T-helper 9 cell (primary cell): ENCODE results near the gene SYNGAP1.
A peak's percentile ranks its signal among the peaks of the same experiment; 100 is the strongest.

ENCODE experiments used
- DNase-seq: peaks from one replicate; pipeline ENCODE4 v3.0.0-alpha.2; 2020

SYNGAP1 gene

DNA sequence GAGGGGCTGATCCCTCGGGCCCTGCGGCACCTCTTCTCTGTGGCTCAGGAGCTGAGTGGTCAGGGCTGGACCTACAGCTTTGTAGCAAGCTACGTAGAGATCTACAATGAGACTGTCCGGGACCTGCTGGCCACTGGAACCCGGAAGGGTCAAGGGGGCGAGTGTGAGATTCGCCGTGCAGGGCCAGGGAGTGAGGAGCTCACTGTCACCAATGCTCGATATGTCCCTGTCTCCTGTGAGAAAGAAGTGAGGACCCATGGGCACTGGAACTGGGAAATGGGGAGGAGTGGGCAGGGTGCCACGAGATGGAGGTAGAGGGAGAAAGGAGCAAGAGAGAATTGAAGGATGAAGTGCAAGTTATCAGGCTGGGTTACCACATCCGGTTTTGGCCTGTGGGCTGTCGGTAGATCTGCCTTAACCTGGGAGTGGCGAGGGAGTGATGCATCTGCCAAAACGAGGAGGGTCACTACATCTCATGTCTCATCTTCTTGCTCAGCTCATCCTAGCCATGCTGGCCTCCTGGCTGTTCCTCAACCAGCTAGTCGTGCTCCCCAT is 14.4 kb upstream of the SYNGAP1 start:
- DNase-seq, result no peak

DNA sequence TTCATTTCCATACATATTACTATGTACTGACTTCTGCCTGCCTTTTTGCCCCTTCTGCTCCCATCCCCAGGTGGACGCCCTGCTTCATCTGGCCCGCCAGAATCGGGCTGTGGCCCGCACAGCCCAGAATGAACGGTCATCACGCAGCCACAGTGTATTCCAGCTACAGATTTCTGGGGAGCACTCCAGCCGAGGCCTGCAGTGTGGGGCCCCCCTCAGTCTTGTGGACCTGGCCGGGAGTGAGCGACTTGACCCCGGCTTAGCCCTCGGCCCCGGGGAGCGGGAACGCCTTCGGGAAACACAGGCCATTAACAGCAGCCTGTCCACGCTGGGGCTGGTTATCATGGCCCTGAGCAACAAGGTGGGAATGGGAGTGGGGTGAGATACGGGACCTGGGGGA is 13.7 kb upstream of the SYNGAP1 start:
- no peak for DNase-seq

DNA sequence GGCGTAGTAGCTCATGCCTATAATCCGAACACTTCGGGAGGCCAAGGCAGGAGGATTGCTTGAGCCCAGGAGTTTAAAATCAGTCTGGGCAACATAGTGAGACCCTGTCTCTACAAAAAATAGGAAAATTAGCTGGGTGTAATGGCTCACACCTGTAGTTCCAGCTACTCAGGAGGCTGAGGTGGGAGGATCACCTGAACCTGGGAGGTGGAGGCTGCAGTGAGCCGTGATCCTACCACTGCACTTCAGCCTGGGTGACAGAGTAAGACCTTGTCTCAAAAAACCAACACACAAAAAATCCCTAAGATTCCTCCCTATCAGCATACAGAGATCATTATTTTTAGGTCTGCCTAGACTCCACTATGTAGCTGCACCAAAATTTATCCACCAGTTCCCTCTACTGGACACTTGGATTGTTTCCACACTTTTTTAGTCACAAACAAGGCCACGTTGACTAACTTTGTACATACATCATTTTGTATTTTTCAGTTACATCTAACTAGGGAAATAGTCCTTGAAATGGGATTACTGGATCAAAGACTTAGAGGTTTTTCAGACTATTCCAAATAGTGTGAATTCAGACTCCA is 12.6 kb upstream of the SYNGAP1 start:
- DNase-seq, result no peak

DNA sequence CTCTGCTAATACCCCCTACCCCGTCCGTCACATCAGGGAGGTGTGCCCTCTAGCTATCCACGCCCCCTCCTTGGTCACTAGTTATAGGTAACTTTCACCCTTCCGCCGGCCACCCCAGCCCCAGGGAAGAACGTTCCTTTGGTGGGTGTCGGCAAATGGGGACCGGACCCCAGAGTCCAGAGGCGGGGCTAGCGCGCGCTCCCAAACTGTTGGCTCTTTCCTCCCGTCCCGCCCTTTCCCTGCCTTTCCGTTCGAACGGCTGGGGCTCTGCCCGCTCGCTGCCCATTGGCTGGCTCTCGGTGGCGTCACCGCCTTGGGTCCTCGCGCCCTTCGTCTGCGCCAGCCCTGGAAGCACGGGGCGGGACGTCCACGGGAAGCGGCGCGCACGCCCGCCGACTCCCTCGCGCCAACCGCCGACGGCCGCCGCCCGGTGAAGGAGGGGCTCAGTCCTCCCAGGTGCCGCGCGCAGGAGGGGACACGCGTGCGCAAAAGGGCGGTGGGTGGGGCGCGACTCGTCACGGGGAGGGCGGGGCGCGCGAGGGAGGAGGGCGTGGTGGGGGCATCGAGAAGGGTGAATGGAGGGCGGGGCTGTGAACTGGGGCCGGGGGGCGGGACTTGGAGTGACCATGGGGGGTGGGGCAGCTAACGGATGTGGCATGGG is 9.7 kb upstream of the SYNGAP1 start:
- peak; percentile 97 for DNase-seq

DNA sequence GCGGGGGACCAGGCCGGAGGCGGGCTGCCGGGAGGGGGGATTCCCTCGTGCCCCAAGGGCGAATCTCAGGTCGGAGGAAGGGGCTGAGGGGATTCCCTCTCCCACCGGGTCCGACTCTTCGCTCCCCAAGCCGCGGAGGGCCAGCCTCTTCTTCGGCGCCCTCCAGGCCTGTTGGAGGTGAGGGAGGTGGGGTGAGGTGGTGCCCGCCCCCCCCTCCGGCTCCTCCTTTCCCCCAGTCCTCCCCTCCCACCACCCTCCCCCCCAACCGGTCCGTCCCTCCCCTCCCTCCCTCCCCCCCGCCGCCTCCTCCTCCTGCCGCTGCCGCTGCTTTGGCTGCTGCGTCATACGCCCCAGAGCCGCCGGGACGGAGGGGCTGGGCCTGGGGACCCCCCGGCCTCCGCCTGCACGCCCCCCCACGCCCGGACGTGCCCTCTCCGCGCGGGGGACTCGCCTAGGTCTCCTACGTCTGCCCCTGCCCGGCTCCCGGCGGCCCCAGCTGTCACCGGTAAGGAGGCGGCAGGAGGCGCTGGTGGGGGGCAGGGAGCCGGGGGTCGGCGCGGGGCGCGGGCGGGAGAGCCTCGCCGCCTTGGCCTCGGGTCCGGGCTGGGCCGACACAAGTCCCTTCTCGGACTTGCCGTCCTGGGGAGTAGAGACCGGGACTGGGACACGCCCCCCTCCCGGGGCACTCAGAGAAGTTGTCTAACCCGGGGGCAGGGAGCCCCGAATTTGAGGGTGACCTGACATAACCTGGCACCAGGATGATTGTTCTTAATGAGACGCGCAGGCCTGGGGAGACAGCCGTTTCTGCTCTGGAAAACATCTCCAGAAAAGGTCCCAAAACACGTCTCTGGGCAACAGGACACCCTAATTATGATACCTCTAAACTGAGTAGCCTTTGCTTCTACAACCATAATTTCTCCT is 8.9 kb upstream of the SYNGAP1 start, which contains the start of gene PHF1:
Gene PHF1 (plus strand): TSS at position 304 of the 921 bp plus-strand sequence. CDS start 1,250 bp downstream, outside the sequence.
- no peak for DNase-seq

DNA sequence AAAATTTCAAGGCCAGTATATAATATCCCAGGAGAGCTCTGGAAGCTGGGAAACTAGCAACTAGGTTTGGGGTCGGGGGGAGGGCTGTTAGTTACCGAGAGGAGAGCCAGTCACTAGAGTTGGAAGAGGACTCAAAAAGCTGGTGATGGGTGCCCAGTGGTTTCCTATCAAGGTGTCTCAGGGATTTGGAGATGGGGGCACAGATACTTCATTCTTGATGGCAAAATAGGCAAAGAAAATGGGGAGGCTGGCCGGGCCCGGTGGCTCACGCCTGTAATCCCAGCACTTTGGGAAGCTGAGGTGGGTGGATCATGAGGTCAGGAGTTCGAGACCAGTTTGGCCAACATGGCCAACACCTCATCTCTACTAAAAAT is 8.2 kb upstream of the SYNGAP1 start:
- no peak for DNase-seq

DNA sequence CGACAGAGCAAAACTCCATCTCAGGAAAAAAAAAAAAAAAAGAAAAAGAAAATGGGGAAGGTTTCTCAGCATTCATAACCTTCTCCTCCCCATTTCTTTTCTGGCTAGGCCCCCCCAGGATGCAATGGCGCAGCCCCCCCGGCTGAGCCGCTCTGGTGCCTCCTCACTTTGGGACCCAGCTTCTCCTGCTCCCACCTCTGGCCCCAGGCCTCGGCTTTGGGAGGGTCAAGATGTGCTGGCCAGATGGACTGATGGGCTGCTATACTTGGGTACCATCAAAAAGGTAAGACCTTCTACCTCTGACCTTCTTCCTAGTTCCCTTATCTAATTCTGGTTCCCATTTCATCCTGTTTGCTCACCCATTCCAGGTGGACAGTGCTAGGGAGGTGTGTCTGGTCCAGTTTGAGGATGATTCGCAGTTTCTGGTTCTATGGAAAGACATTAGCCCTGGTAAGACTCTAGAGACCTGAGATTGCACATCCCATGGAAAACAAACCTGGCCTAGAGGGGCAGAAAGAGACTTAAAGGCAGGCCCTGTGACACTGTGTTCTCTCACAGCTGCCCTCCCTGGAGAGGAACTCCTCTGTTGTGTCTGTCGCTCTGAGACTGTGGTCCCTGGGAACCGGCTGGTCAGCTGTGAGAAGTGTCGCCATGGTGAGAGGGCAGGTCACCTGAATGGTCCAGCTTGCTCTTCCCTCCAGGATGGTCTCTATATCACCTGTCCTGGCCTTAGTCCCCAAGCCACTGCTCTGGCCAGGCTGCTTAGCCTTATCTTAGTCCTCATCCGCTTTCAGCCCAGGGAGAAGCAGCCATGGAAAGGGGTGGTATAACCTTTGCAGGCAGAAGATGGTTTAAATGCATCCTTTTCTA is 7.5 kb upstream of the SYNGAP1 start:
- DNase-seq, result no peak

DNA sequence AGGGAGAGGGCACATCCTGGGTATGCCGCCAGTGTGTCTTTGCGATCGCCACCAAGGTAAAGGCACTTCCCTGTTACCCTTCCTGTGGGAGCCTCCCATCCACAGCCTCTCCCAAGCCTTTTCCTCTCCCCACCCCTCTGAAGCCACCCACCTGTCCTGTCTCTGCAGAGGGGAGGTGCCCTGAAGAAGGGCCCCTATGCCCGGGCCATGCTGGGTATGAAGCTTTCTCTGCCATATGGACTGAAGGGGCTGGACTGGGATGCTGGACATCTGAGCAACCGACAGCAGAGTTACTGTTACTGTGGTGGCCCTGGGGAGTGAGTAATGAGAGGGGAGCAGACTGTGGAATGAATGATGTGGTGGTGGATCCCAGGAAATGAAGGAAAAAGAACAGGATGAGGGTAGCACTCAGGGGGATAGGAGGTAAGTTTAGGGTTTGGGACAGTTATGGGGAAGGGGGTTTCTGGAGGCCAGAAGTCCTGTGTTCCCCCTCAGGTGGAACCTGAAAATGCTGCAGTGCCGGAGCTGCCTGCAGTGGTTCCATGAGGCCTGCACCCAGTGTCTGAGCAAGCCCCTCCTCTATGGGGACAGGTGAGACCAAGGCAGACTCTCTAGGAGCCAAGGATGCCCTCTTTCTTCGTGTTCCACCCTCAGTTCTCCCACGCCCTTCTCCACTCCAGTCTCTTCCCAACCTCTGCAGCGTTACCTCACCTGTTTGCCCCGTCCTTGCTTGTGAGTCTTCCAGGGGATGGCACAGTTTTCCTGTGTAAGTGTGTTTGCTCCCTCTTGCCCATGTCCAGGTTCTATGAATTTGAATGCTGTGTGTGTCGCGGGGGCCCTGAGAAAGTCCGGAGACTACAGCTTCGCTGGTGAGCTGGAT is 6.4 kb upstream of the SYNGAP1 start:
- DNase-seq, result no peak

DNA sequence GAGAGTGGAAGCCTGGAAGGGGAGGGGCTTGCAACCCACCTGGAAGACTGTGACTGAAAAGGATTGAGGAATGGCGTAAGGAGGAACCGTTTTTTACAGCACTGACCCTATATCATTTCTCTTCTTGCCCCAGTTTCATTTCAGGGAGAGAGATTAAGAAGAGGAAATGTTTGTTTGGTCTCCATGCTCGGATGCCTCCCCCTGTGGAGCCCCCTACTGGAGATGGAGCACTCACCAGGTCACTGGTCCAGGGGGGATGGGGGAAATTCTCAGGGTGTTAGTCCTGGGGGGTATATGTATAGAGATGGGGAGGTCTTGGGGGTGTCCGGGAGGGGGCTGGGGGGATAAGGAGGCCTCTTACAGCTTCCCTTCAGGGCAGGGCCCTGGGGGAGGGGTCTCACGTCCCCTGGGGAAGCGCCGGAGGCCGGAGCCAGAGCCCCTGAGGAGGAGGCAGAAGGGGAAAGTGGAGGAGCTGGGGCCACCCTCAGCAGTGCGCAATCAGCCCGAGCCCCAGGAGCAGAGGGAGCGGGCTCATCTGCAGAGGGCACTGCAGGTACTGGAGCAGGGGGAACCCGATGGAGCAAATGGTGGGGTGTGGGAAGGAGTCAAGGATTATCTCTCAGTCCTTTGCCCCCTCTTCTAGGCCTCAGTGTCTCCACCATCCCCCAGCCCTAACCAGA is 5.1 kb upstream of the SYNGAP1 start:
- no peak for DNase-seq

DNA sequence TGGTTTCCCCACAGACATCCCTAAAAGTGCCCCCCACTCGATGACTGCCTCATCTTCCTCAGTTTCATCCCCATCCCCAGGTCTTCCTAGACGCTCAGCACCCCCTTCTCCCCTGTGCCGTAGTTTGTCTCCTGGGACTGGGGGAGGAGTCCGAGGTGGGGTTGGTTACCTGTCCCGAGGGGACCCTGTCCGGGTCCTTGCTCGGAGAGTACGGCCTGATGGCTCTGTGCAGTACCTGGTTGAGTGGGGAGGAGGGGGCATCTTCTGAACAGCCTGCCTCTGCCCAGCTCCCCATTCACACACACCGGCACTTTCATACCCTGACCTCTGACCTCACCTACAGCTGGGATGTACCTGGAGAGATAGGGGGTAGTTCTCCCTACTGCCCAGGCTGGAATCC is 4.0 kb upstream of the SYNGAP1 start:
- DNase-seq, result no peak

DNA sequence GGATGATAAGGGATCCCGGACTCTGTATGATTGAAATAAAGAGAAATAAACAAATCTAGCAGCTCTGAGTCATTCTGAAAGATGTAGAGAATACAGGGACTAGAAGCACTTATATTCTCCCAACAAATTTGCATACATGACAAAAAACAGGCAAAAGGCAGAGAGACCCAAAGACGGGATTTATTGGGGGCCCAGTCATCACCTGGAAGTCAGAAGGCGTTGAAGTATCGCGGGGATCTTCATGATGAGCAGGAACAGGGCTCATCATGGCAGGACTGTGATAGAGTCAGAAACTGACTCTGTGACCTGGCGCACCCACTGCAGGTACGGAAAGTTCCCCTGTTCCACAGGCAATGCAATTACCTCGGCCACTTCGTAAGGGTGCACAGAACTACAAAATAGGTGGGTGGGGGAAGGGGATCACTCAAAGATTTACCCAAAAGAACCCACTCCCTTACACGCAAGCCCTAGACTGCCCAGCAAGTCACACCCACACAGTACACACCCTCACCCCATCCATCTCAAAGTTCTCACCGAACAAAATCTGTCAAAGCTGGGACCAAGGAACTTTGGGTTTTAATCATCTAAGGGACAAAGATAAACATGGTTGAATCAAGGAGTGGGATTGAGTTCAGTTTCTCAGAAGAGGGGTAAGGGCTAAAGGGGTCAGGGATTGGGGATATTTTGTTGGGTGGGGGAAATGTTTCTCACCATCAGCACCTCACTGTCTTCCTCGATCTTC is 3.3 kb upstream of the SYNGAP1 start:
- DNase-seq, result no peak

DNA sequence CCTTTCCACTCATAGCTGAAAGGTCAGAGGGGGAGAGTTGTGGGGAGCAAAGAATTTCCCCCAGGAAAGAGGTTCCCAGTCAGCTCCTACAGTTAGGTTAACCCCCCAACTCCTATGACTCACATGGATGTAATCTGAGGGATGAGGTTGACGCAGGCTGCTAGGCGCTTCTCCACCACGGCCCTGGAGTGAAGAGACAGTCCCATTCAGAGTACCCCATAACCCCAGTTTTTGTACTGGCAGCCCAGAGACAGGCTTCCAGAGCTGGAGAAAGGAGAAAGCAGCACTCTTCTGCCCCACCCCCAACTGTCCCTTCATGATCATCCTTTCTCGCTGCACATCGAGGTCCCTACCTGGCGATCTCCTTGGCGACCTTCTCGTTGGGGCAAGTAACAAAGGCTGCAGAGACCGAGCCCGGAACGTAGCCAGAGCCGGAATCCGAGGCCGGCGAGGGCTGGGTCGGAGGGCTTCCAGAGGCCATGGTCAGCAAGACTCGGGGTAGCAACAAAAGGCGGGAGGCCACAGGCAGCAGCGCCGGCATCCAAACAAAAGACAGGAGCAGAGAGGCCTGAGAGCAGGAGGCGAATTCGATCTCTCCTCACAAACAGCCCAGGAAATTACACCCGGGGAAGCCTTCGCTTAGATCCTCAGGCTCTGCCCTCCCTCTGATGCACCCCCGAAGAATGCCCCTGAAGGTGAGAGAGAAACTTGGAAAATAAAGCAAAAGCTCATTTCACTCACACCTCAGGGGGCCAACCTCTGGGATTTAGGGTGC is 2.5 kb upstream of the SYNGAP1 start:
- no peak for DNase-seq

DNA sequence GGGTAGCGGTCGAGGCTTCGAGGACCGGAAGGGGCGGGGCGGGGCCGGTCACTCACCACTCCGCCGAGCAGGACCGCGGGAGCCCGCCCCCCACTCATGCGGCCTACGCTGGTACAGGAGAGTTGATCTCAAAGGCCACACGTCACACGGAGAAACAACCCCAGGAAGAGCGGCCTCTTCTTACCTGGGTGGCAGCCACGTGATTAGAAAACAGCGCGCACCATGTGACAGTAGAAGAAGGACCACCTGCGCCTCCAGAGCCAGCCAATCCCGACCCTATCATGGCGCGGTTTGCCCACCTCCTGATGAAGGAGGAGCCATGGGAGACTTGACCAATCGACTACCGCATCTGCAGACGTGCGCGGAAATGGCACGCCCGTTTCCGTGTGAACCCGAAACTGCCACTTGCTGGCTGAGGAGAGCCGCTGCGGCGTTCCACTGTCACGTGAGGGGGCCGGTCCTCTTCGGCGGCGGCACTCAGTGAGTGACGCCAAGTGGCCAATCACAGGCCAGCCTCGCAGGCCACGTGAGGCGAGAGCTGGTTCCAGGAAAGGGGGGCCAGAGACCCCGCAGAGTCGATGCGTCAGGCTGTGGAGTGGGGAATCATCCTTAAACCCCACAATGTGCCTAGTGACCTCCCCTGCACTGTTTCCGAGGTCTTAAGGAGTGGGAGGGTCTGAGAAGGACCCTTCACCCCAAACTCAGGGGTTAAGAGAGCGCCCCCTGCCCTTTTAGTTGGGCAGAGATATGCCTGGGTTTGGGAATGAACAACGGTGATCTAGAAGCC is 1.8 kb upstream of the SYNGAP1 start, which contains the start of gene CUTA:
Gene CUTA (minus strand): TSS at position 205 of the 787 bp plus-strand sequence. CDS start 107 bp downstream, at position 98.
- DNase-seq, result peak; percentile 97

DNA sequence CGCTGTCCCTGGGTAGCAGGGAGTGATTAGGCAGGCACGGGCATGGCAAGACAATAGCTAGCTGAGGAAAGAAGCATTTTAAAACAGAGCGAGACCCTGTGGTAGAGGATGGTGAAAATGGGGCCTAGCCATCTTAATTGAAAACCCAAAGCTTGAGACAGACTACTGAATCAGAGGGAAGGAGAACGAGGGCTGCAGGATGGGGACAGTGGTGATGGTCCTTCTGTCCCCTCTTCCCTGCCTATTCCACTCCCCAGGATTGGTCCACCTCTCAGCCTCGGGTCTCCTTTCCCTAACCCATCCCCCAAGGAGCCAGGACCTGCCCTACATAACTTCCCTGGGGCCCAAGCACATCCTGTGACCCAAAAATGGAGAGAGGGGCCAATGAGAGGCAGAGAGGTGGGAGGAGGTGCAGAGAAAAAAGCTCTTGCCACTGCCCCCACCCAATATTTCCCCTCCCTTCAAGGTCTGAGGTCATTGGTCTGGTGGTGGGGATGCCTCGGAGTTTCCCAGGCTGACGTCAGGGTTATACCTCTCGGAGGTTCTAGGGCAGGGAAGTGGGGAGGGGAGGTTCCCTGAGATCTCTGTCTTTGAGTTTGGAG is 1.1 kb upstream of the SYNGAP1 start:
- DNase-seq, result peak; percentile 57

DNA sequence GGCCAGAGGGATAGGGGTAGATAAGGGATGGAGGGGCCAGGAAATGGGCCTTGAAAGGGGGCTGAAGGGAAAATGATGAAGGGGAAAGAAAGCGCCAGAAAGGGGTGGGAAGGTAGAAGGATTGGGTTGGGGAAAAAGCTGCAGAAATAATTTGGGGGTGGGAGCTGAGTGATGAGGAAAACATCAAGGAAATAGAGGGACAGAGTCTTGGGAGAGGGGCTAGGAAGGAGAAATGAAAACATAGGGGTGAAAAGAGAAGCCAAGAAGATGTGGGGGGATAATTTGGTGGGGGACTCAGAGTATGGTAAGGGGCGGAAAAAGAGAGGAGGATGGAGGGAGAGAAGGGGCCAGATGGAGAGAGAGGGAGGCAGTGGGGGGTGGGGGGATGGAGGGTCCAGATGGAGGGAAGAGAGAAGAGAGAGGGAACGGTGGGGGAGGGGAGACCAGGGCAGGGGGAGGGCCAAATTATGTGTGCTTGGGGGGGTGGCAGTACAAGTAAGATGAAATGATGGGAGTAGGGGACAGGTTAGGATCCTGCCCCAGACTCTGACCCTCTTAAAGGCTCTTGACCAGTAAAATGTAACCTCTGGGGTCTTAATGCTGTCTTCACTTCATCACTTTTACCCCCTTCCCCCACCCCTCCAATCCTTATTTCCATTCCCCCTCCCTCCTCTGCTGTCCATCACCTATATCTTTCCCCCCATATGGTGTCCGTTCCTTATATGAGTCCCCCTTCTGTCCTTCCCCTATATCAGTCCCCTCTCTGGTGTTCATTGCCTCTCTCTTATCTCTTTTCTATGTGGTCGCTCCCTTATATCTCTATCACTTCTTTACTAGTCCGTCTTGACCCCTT is 852 bp downstream of the SYNGAP1 start:
- no peak for DNase-seq

DNA sequence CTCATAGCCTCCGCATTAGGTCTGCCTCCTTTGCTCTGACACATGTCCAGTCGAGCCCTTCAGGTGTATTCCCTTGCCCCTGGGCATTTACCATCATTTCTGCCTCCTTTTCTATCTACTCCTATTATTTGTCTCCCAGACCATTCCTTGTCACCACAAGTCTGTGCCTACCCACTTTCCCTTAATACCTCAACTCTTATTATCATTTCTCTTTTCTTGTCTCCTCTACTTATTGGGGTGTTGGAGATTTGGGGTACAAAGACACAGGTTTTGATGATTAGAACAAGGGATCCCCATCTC is 1.4 kb downstream of the SYNGAP1 start:
- no peak for DNase-seq

DNA sequence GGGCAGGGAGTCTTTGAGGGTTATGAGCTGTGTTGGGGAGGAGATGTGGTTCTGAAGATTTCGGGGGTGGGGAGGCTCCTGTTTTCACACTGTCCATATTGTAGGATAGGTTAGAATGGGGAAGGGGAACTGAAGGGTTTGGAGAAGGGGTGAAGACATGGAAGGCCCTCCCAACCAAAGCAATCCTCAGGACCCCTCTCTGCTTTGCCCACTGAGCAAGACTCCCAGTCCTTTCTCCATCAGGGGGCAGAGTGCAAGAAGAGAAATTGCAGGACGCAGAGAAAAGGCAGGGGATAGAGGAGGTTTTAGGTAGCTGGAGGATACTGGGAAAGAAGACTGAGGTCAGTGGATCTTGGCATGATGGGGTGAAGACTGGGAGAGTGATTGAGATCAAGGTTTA is 3.9 kb downstream of the SYNGAP1 start:
- DNase-seq, result no peak
